EH (cell line): Measurements from ENCODE around the gene ADGRB2.
A peak's percentile ranks its signal among the peaks of the same experiment; 100 is the strongest.

Source experiments
- DNase-seq: peaks from one replicate; pipeline ENCODE4 v3.0.0-alpha.2; 2015; ENCODE audit warnings: low read depth

The ADGRB2 gene

GRCh38 chr1:31763671-31764311, 349 bp downstream of the ADGRB2 start:
- no peak for DNase-seq

- DNase-seq = peak; percentile 67
Observed at GRCh38 chr1:31762726-31763670, 1.1 kb downstream of the ADGRB2 start.

- DNase-seq = no peak
Observed at GRCh38 chr1:31762323-31762722, 1.8 kb downstream of the ADGRB2 start.

GRCh38 chr1:31761883-31762282, 2.3 kb downstream of the ADGRB2 start:
- DNase-seq = peak; percentile 85

- DNase-seq = peak; percentile 80
Observed at GRCh38 chr1:31760471-31761470, 3.4 kb downstream of the ADGRB2 start.

- DNase-seq = peak; percentile 64
Observed at GRCh38 chr1:31759298-31760023, 4.7 kb downstream of the ADGRB2 start.

- DNase-seq = no peak
Observed at GRCh38 chr1:31758823-31759222, 5.3 kb downstream of the ADGRB2 start.

- no peak for DNase-seq
Observed at GRCh38 chr1:31757989-31758388, 6.2 kb downstream of the ADGRB2 start.

- no peak for DNase-seq
Observed at GRCh38 chr1:31757204-31757679, 6.9 kb downstream of the ADGRB2 start.

GRCh38 chr1:31756578-31756977, 7.6 kb downstream of the ADGRB2 start:
- no peak for DNase-seq

GRCh38 chr1:31755850-31756492, 8.2 kb downstream of the ADGRB2 start:
- DNase-seq = no peak

- DNase-seq = peak; percentile 93
Observed at GRCh38 chr1:31755197-31755611, 8.9 kb downstream of the ADGRB2 start.

- DNase-seq = no peak
Observed at GRCh38 chr1:31754397-31754796, 9.7 kb downstream of the ADGRB2 start.

GRCh38 chr1:31753707-31754349, 10.3 kb downstream of the ADGRB2 start:
- DNase-seq = peak; percentile 50

GRCh38 chr1:31752952-31753475, 11.1 kb downstream of the ADGRB2 start:
- no peak for DNase-seq

- no peak for DNase-seq
Observed at GRCh38 chr1:31752258-31752657, 11.9 kb downstream of the ADGRB2 start.

- no peak for DNase-seq
Observed at GRCh38 chr1:31751822-31752241, 12.3 kb downstream of the ADGRB2 start.

- DNase-seq = peak; percentile 80
Observed at GRCh38 chr1:31750858-31751510, 13.2 kb downstream of the ADGRB2 start.
